CD14-positive monocyte (primary cell): ENCODE data around the gene CWC25. TPM values are rescaled to one million over a fixed set of nuclear protein-coding genes. Genes with fewer than 3 reads are reported as not detected.
"Not testable (repeated sequence)": the region's sequence is repeated elsewhere in the genome, so short reads cannot be mapped to it uniquely, and the experiment has no call there.

Source experiments
- DNase-seq, 3 donors: peaks; one replicate each; pipeline ENCODE4 v3.0.0-alpha.2; 2011 to 2022
- H2AFZ ChIP-seq: 2 replicates; pipeline ENCODE4 v1.6.0; 2012; ENCODE audit warnings: mild to moderate bottlenecking, low read depth, low read length, inconsistent platforms; ENCODE audit not compliant: insufficient read depth, poor library complexity, severe bottlenecking
- H3K27ac ChIP-seq, 2 donors: 1 replicate in 1 of 2; 2 replicates in 1 of 2; pipeline ENCODE4 v1.5.1; 2012 to 2013; ENCODE audit warnings: low read length in 2 of 2, control low read depth in 1 of 2, inconsistent platforms in 1 of 2, low read depth in 1 of 2, mild to moderate bottlenecking in 1 of 2
- H3K27me3 ChIP-seq, 2 donors: one replicate each; pipeline versions ENCODE4 v1.6.0 to v1.6.1; 2011 to 2013; ENCODE audit warnings: low read length in 2 of 2; ENCODE audit not compliant: control insufficient read depth in 2 of 2, insufficient read depth in 2 of 2
- H3K36me3 ChIP-seq, 2 donors: replicated peaks in 1 of 2; 1 replicate in 1 of 2; 2 replicates in 1 of 2; pipeline versions ENCODE4 v1.5.1 to v1.6.1; 2012 to 2013; ENCODE audit warnings: low read length in 2 of 2, control low read depth in 1 of 2, inconsistent platforms in 1 of 2, mild to moderate bottlenecking in 1 of 2; ENCODE audit not compliant: insufficient read depth in 2 of 2, control insufficient read depth in 1 of 2
- H3K4me1 ChIP-seq, 2 donors: 1 replicate in 1 of 2; 2 replicates in 1 of 2; pipeline versions ENCODE4 v1.5.1 to v1.6.1; 2012 to 2013; ENCODE audit warnings: low read length in 2 of 2, control low read depth in 1 of 2, inconsistent platforms in 1 of 2, mild to moderate bottlenecking in 1 of 2, moderate library complexity in 1 of 2; ENCODE audit not compliant: insufficient read depth in 2 of 2, control insufficient read depth in 1 of 2
- H3K4me2 ChIP-seq: replicated peaks from 2 replicates; pipeline ENCODE3; 2012; ENCODE audit warnings: low read length, moderate library complexity, mild to moderate bottlenecking; ENCODE audit not compliant: poor library complexity, severe bottlenecking; ENCODE audit errors: extremely low read depth
- H3K4me3 ChIP-seq, 3 experiments: fragments of 200-600 bp in 1 of 3; sonication (generic) in 1 of 3; replicated peaks in 1 of 3; 1 replicate in 2 of 3; 2 replicates in 1 of 3; pipeline ENCODE4 v1.5.1; 2011 to 2013; ENCODE audit warnings: low read length in 3 of 3, mild to moderate bottlenecking in 3 of 3, control low read depth in 2 of 3, low read depth in 2 of 3, inconsistent platforms in 1 of 3, moderate library complexity in 1 of 3
- H3K79me2 ChIP-seq: 2 replicates; pipeline ENCODE4 v1.6.0; 2012; ENCODE audit warnings: mild to moderate bottlenecking, control low read depth, inconsistent platforms, low read length, moderate library complexity; ENCODE audit not compliant: insufficient read depth
- H3K9ac ChIP-seq: 2 replicates; pipeline ENCODE4 v1.6.0; 2017; ENCODE audit warnings: low read length, mild to moderate bottlenecking; ENCODE audit not compliant: insufficient read depth, poor library complexity, severe bottlenecking
- H3K9me3 ChIP-seq, 2 donors: replicated peaks in 1 of 2; 1 replicate in 1 of 2; 2 replicates in 1 of 2; pipeline versions ENCODE4 v1.5.1 to v1.6.1; 2012 to 2013; ENCODE audit warnings: low read length in 2 of 2, control low read depth in 1 of 2; ENCODE audit not compliant: control insufficient read depth in 1 of 2, insufficient read depth in 1 of 2
- H4K20me1 ChIP-seq: 2 replicates; pipeline ENCODE4 v1.6.0; 2012; ENCODE audit warnings: mild to moderate bottlenecking, low read length, control low read depth, moderate library complexity; ENCODE audit not compliant: insufficient read depth
- H3K27ac Mint-ChIP-seq, 7 donors: one replicate each; pipeline ENCODE4 v1.8.0; 2020; ENCODE audit warnings: mild to moderate bottlenecking in 7 of 7, mixed read lengths in 7 of 7, moderate library complexity in 6 of 7, inconsistent platforms in 2 of 7
- H3K27me3 Mint-ChIP-seq, 3 donors: one replicate each; pipeline ENCODE4 v1.8.0; 2021 to 2022; ENCODE audit warnings: low read depth in 3 of 3, mild to moderate bottlenecking in 3 of 3, mixed read lengths in 3 of 3, moderate library complexity in 3 of 3, inconsistent platforms in 1 of 3
- H3K36me3 Mint-ChIP-seq, 2 donors: one replicate each; pipeline ENCODE4 v1.8.0; 2020; ENCODE audit warnings: mixed read lengths in 2 of 2, inconsistent platforms in 1 of 2, mild to moderate bottlenecking in 1 of 2
- H3K4me1 Mint-ChIP-seq: one replicate; pipeline ENCODE4 v1.8.0; 2020; ENCODE audit warnings: mild to moderate bottlenecking, mixed read lengths
- H3K4me3 Mint-ChIP-seq, 2 donors: one replicate each; pipeline ENCODE4 v1.8.0; 2020; ENCODE audit warnings: mild to moderate bottlenecking in 2 of 2, mixed read lengths in 2 of 2, moderate library complexity in 1 of 2
- H3K9me3 Mint-ChIP-seq, 7 donors: one replicate each; pipeline ENCODE4 v1.8.0; 2020 to 2022; ENCODE audit warnings: mixed read lengths in 7 of 7, mild to moderate bottlenecking in 6 of 7, moderate library complexity in 6 of 7, inconsistent platforms in 2 of 7
- CTCF ChIP-seq: fragments of 200-600 bp; IDR thresholded peaks from one replicate; pipeline ENCODE4 v1.8.0; 2022; ENCODE audit warnings: antibody characterized with exemption, mild to moderate bottlenecking
- WGBS: methylation state at CpG from one replicate; pipeline ENCODE4 v1.1.5; 2013; ENCODE audit warnings: missing lambda C conversion rate; ENCODE audit not compliant: insufficient coverage; 5-methylcytosine and 5-hydroxymethylcytosine counted together
- intact Hi-C, 2 donors: fragments of 100-400 bp; cut with micrococcal nuclease; formaldehyde crosslinking; loops; one replicate each; pipeline versions ENCODE4 v1.15.0 to v1.15.1; 2023
- polyA plus RNA-seq, 3 donors: library from polyadenylated mRNA; depleted of rRNA in 1 of 3; unstranded in 2 of 3; stranded (reverse) in 1 of 3; fragments of 300-500 nt in 2 of 3; fragments of >200 nt in 1 of 3; fragmentation: Illumina TruSeq in 2 of 3; gene quantifications; 1 replicate in 2 of 3; 2 replicates in 1 of 3; pipeline ENCODE4 v1.2.3, GENCODE V29; 2012 to 2021

The CWC25 gene
- polyA plus RNA-seq, 3 donors: 7.5 to 63.2 (median 8.4) TPM

GRCh38 chr17:38789185-38789584 is 35.9 kb downstream of the CWC25 start:
- TF ChIP-seq CTCF: no peak
- Histone ChIP-seq H3K9ac (no peak overlapping the region), H3K4me2 (no peak overlapping the region), H3K79me2 (peaks cover 32% of the 10 kb centered on the region), H3K27ac (no peak overlapping the region), H3K9me3 (no peaks in the 10 kb centered on the region), H3K36me3 (peaks cover 26 to 57% of the 10 kb centered on the region in 2 donors), H2AFZ (no peak overlapping the region), H4K20me1 (peaks cover 31% of the 10 kb centered on the region), H3K4me1 (no peaks in the 10 kb centered on the region), H3K27me3 (no peaks in the 10 kb centered on the region), H3K4me3 (no peak overlapping the region)
- H3K27ac Mint-ChIP-seq: peak overlapping the region in 3 of 7 donors; percentile 46 to 59 (median 47)
- no peak overlapping the region for H3K4me3 Mint-ChIP-seq
- H3K36me3 Mint-ChIP-seq: peaks cover 38 to 61% of the 10 kb centered on the region in 2 donors
- H3K27me3 Mint-ChIP-seq: no peaks in the 10 kb centered on the region
- peaks cover 0 to 2% (median 0%) of the 10 kb centered on the region in 7 donors for H3K9me3 Mint-ChIP-seq
- H3K4me1 Mint-ChIP-seq: no peaks in the 10 kb centered on the region
- intact Hi-C loops: no loop called here
- DNase-seq: no peak
- WGBS: no CpG with 5 or more reads among the region's 1 CpG

GRCh38 chr17:38787999-38788398 is 37.1 kb downstream of the CWC25 start:
- Histone ChIP-seq H4K20me1 (peaks cover 31% of the 10 kb centered on the region), H3K36me3 (peaks cover 37 to 58% of the 10 kb centered on the region in 2 donors), H3K79me2 (peaks cover 21% of the 10 kb centered on the region)
- H3K4me1 ChIP-seq, H3K9me3 Mint-ChIP-seq, H2AFZ ChIP-seq, H3K4me1 Mint-ChIP-seq, H3K9ac ChIP-seq, H3K27ac ChIP-seq, DNase-seq, H3K27me3 ChIP-seq, intact Hi-C loops, H3K9me3 ChIP-seq, H3K4me3 Mint-ChIP-seq, H3K4me2 ChIP-seq, H3K27me3 Mint-ChIP-seq, H3K4me3 ChIP-seq: not testable (repeated sequence)
- WGBS: 92% methylated on average over 2 of the region's 4 CpGs
- Mint-ChIP-seq H3K27ac (peak overlapping the region in 1 of 7 donors; percentile 55), H3K36me3 (peaks cover 43 to 65% of the 10 kb centered on the region in 2 donors)
